OCI-LY7 (cell line): Measurements from ENCODE around the gene PHETA1.

Experiments used
- CTCF ChIP-seq: fragments of 200-600 bp; sonication (generic); conservative IDR thresholded peaks from 2 replicates; pipeline ENCODE4 v1.5.1; 2014; ENCODE audit warnings: mild to moderate bottlenecking, antibody characterized with exemption, low read length, moderate library complexity, mixed read lengths
- EZH2phosphoT487 ChIP-seq: fragments of 200-600 bp; sonication (generic); IDR thresholded peaks from 2 replicates; pipeline ENCODE4 v1.6.1; 2018; ENCODE audit warnings: low read depth, borderline replicate concordance, mild to moderate bottlenecking, mixed run types, antibody characterized with exemption, low read length, moderate library complexity, mixed read lengths

GRCh38 chr12:111360325-111360930 is 8.5 kb downstream of the PHETA1 start:
- TF ChIP-seq CTCF (no peak), EZH2phosphoT487 (no peak)
